Rectal smooth muscle tissue (tissue), 1 donor: Measurements from ENCODE around the gene TLR2.

Experiments
- H3K27ac ChIP-seq: one replicate; pipeline ENCODE4 v1.7.0; 2013; ENCODE audit warnings: low read depth, low read length, inconsistent platforms
- H3K27me3 ChIP-seq: one replicate; pipeline ENCODE4 v1.7.0; 2013; ENCODE audit warnings: low read length; ENCODE audit not compliant: control insufficient read depth, insufficient read depth
- H3K36me3 ChIP-seq: one replicate; pipeline ENCODE4 v1.7.0; 2013; ENCODE audit warnings: low read length; ENCODE audit not compliant: control insufficient read depth, insufficient read depth
- H3K4me1 ChIP-seq: one replicate; pipeline ENCODE4 v1.7.0; 2013; ENCODE audit warnings: low read length; ENCODE audit not compliant: control insufficient read depth, insufficient read depth
- H3K4me3 ChIP-seq: one replicate; pipeline ENCODE4 v1.7.0; 2013; ENCODE audit warnings: low read length
- H3K9ac ChIP-seq: one replicate; pipeline ENCODE4 v1.7.0; 2013; ENCODE audit warnings: low read length

Gene TLR2

GRCh38 chr4:153684182-153684970, at the start of gene TLR2:
Gene TLR2 (plus strand): TSS chr4:153684280. CDS start chr4:153702908, 18,628 bp downstream.
- peak within 1 kb of the TSS; percentile 62 for H3K4me3 ChIP-seq
- no peaks in the 10 kb centered on the region for H3K4me1 ChIP-seq
- H3K9ac ChIP-seq: no peak within 1 kb of the TSS
- H3K36me3 ChIP-seq: no peaks in the 10 kb centered on the region
- no peaks in the 10 kb centered on the region for H3K27me3 ChIP-seq
- no peak within 1 kb of the TSS for H3K27ac ChIP-seq

- no peak overlapping the region for H3K9ac ChIP-seq
- no peak overlapping the region for H3K4me3 ChIP-seq
- H3K27me3 ChIP-seq: no peaks in the 10 kb centered on the region
- H3K36me3 ChIP-seq: peaks cover 10% of the 10 kb centered on the region
- no peak overlapping the region for H3K27ac ChIP-seq
- no peaks in the 10 kb centered on the region for H3K4me1 ChIP-seq
Measured at GRCh38 chr4:153634738-153635353, 49.2 kb upstream of the TLR2 start.

- Histone ChIP-seq H3K4me3 (no peak overlapping the region), H3K9ac (no peak overlapping the region), H3K27ac (no peak overlapping the region), H3K36me3 (peaks cover 10% of the 10 kb centered on the region), H3K4me1 (no peaks in the 10 kb centered on the region), H3K27me3 (no peaks in the 10 kb centered on the region)
Measured at GRCh38 chr4:153635846-153636245, 48.2 kb upstream of the TLR2 start.

GRCh38 chr4:153637201-153637600, 46.9 kb upstream of the TLR2 start:
- Histone ChIP-seq H3K27me3 (no peaks in the 10 kb centered on the region), H3K4me1 (no peaks in the 10 kb centered on the region), H3K27ac (no peak overlapping the region), H3K4me3 (no peak overlapping the region), H3K9ac (no peak overlapping the region), H3K36me3 (peaks cover 10% of the 10 kb centered on the region)

GRCh38 chr4:153638011-153638410, 46.1 kb upstream of the TLR2 start:
- no peaks in the 10 kb centered on the region for H3K4me1 ChIP-seq
- peaks cover 10% of the 10 kb centered on the region for H3K36me3 ChIP-seq
- H3K27me3 ChIP-seq: no peaks in the 10 kb centered on the region
- no peak overlapping the region for H3K4me3 ChIP-seq
- H3K9ac ChIP-seq: no peak overlapping the region
- H3K27ac ChIP-seq: no peak overlapping the region

GRCh38 chr4:153638999-153639398, 45.1 kb upstream of the TLR2 start:
- H3K27me3 ChIP-seq: no peaks in the 10 kb centered on the region
- no peak overlapping the region for H3K27ac ChIP-seq
- H3K9ac ChIP-seq: no peak overlapping the region
- H3K4me3 ChIP-seq: no peak overlapping the region
- H3K4me1 ChIP-seq: no peaks in the 10 kb centered on the region
- H3K36me3 ChIP-seq: peaks cover 8% of the 10 kb centered on the region

- Histone ChIP-seq H3K9ac (no peak overlapping the region), H3K27ac (no peak overlapping the region), H3K4me3 (no peak overlapping the region), H3K27me3 (no peaks in the 10 kb centered on the region), H3K4me1 (no peaks in the 10 kb centered on the region), H3K36me3 (peaks cover 3% of the 10 kb centered on the region)
Measured at GRCh38 chr4:153639833-153640802, 44.0 kb upstream of the TLR2 start.

- no peak overlapping the region for H3K27ac ChIP-seq
- no peaks in the 10 kb centered on the region for H3K4me1 ChIP-seq
- H3K27me3 ChIP-seq: no peaks in the 10 kb centered on the region
- no peaks in the 10 kb centered on the region for H3K36me3 ChIP-seq
- H3K9ac ChIP-seq: no peak overlapping the region
- no peak overlapping the region for H3K4me3 ChIP-seq
Measured at GRCh38 chr4:153641532-153641931, 42.5 kb upstream of the TLR2 start.

GRCh38 chr4:153643406-153644383, 40.4 kb upstream of the TLR2 start:
- H3K4me3 ChIP-seq: no peak overlapping the region
- H3K27ac ChIP-seq: no peak overlapping the region
- no peak overlapping the region for H3K9ac ChIP-seq
- H3K4me1 ChIP-seq: no peaks in the 10 kb centered on the region
- H3K36me3 ChIP-seq: no peaks in the 10 kb centered on the region
- H3K27me3 ChIP-seq: no peaks in the 10 kb centered on the region

- H3K4me3 ChIP-seq: no peak overlapping the region
- no peak overlapping the region for H3K27ac ChIP-seq
- H3K27me3 ChIP-seq: no peaks in the 10 kb centered on the region
- no peak overlapping the region for H3K9ac ChIP-seq
- no peaks in the 10 kb centered on the region for H3K36me3 ChIP-seq
- H3K4me1 ChIP-seq: no peaks in the 10 kb centered on the region
Measured at GRCh38 chr4:153645183-153645582, 38.9 kb upstream of the TLR2 start.

GRCh38 chr4:153646261-153646660, 37.8 kb upstream of the TLR2 start:
- Histone ChIP-seq H3K4me1 (no peaks in the 10 kb centered on the region), H3K27ac (no peak overlapping the region), H3K27me3 (no peaks in the 10 kb centered on the region), H3K4me3 (no peak overlapping the region), H3K36me3 (no peaks in the 10 kb centered on the region), H3K9ac (no peak overlapping the region)
